GM21737 (cell line): ENCODE data around the gene PIEZO1.

Source experiments
- ATAC-seq: cut with Tn5 transposase; IDR thresholded peaks from one replicate; pipeline ENCODE4 v1.9.1; 2021; ENCODE audit warnings: mild to moderate bottlenecking, moderate library complexity; ENCODE audit not compliant: unreplicated experiment

The PIEZO1 gene

GRCh38 chr16:88769617-88770460 is 15.2 kb downstream of the PIEZO1 start:
- ATAC-seq: no peak

GRCh38 chr16:88768071-88768783 is 16.8 kb downstream of the PIEZO1 start:
- ATAC-seq: no peak

- no peak for ATAC-seq
Measured at GRCh38 chr16:88767546-88768070, 17.4 kb downstream of the PIEZO1 start.

- ATAC-seq: no peak
Measured at GRCh38 chr16:88766975-88767374, 18.0 kb downstream of the PIEZO1 start.

GRCh38 chr16:88764913-88765349 is 20.1 kb downstream of the PIEZO1 start:
- no peak for ATAC-seq

GRCh38 chr16:88764080-88764479 is 20.9 kb downstream of the PIEZO1 start:
- ATAC-seq: no peak

- ATAC-seq: no peak
Measured at GRCh38 chr16:88763502-88764053, 21.4 kb downstream of the PIEZO1 start.

GRCh38 chr16:88762941-88763340 is 22.1 kb downstream of the PIEZO1 start:
- ATAC-seq: no peak

- no peak for ATAC-seq
Measured at GRCh38 chr16:88762258-88762870, 22.7 kb downstream of the PIEZO1 start.

GRCh38 chr16:88761830-88762229 is 23.2 kb downstream of the PIEZO1 start:
- no peak for ATAC-seq

GRCh38 chr16:88761143-88761534 is 23.9 kb downstream of the PIEZO1 start:
- ATAC-seq: no peak

- no peak for ATAC-seq
Measured at GRCh38 chr16:88760424-88761142, 24.4 kb downstream of the PIEZO1 start.

- no peak for ATAC-seq
Measured at GRCh38 chr16:88759976-88760350, 25.1 kb downstream of the PIEZO1 start.

- no peak for ATAC-seq
Measured at GRCh38 chr16:88759245-88759975, 25.6 kb downstream of the PIEZO1 start.

- ATAC-seq: no peak
Measured at GRCh38 chr16:88758944-88759244, 26.1 kb downstream of the PIEZO1 start.

GRCh38 chr16:88758227-88758943 is 26.6 kb downstream of the PIEZO1 start:
- ATAC-seq: no peak

GRCh38 chr16:88755745-88756443 is 29.1 kb downstream of the PIEZO1 start:
- ATAC-seq: no peak

- no peak for ATAC-seq
Measured at GRCh38 chr16:88754912-88755744, 29.9 kb downstream of the PIEZO1 start.
